Measurements from ENCODE around the gene PARP1. TPM values are rescaled to one million over a fixed set of nuclear protein-coding genes. Genes with fewer than 3 reads are reported as not detected.

PARP1 gene
- total and polyA plus RNA-seq, 4 donors: 11.9 to 50.0 (median 27.4) TPM

- H3K9me3 ChIP-seq (ENCODE audit: control insufficient read depth, low read length): no peaks in the 10 kb centered on the region
- DNase-seq: no peak
Observed at GRCh38 chr1:226405411-226405988, 2.4 kb downstream of the PARP1 start.

GRCh38 chr1:226404904-226405222 is 3.0 kb downstream of the PARP1 start:
- intact Hi-C loops (cut with DNase I): no loop called here
- Histone ChIP-seq H3K4me1 (ENCODE audit: control insufficient read depth in 1 of 2, insufficient read depth in 2 of 2, low read length in 2 of 2) (peaks cover 0 to 3% of the 10 kb centered on the region in 2 donors), H3K4me3 (ENCODE audit: low read length in 2 of 2) (no peak overlapping the region), H3K27ac (ENCODE audit: low read depth in 1 of 2, low read length in 2 of 2) (no peak overlapping the region), H3K27me3 (ENCODE audit: control insufficient read depth in 1 of 2, insufficient read depth in 2 of 2, low read length in 1 of 2) (no peaks in the 10 kb centered on the region), H3K36me3 (ENCODE audit: control insufficient read depth in 1 of 2, insufficient read depth in 2 of 2, low read length in 1 of 2) (peaks cover 0 to 7% of the 10 kb centered on the region in 2 donors), H3K9me3 (ENCODE audit: control insufficient read depth, low read length) (no peaks in the 10 kb centered on the region)
- no peak for DNase-seq
- no peak for ATAC-seq (ENCODE audit: low FRiP score)
- WGBS, 2 donors: 55 to 57% methylated on average over 2 of the region's 2 CpGs

More at GRCh38 chr1:226405411-226405988, 2.4 kb downstream of the PARP1 start:
- no peak overlapping the region for H3K27ac ChIP-seq (ENCODE audit: low read depth in 1 of 2, low read length in 2 of 2)
- peaks cover 0 to 3% of the 10 kb centered on the region in 2 donors for H3K4me1 ChIP-seq (ENCODE audit: control insufficient read depth in 1 of 2, insufficient read depth in 2 of 2, low read length in 2 of 2)
- H3K36me3 ChIP-seq (ENCODE audit: control insufficient read depth in 1 of 2, insufficient read depth in 2 of 2, low read length in 1 of 2): peaks cover 0 to 7% of the 10 kb centered on the region in 2 donors
- intact Hi-C loops (cut with DNase I): no loop called here
- ATAC-seq (ENCODE audit: low FRiP score): no peak
- whole genome bisulfite sequencing, 2 donors: 71 to 74% methylated on average over 16 of the region's 16 CpGs
- H3K4me3 ChIP-seq (ENCODE audit: low read length in 2 of 2): no peak overlapping the region
- H3K27me3 ChIP-seq (ENCODE audit: control insufficient read depth in 1 of 2, insufficient read depth in 2 of 2, low read length in 1 of 2): no peaks in the 10 kb centered on the region

- ATAC-seq (ENCODE audit: low FRiP score) (no peak), DNase-seq (no peak)
- 58 to 61% methylated on average over 5 of the region's 5 CpGs for WGBS, 2 donors
- H3K27ac ChIP-seq (ENCODE audit: low read depth in 1 of 2, low read length in 2 of 2): no peak overlapping the region
- H3K4me3 ChIP-seq (ENCODE audit: low read length in 2 of 2): no peak overlapping the region
- peaks cover 0 to 8% of the 10 kb centered on the region in 2 donors for H3K36me3 ChIP-seq (ENCODE audit: control insufficient read depth in 1 of 2, insufficient read depth in 2 of 2, low read length in 1 of 2)
- no peaks in the 10 kb centered on the region for H3K9me3 ChIP-seq (ENCODE audit: control insufficient read depth, low read length)
- peaks cover 0 to 3% of the 10 kb centered on the region in 2 donors for H3K4me1 ChIP-seq (ENCODE audit: control insufficient read depth in 1 of 2, insufficient read depth in 2 of 2, low read length in 2 of 2)
- no peaks in the 10 kb centered on the region for H3K27me3 ChIP-seq (ENCODE audit: control insufficient read depth in 1 of 2, insufficient read depth in 2 of 2, low read length in 1 of 2)
- intact Hi-C loops (cut with DNase I): no loop called here
Observed at GRCh38 chr1:226404063-226404903, 3.6 kb downstream of the PARP1 start.

GRCh38 chr1:226403201-226404034 is 4.5 kb downstream of the PARP1 start:
- Histone ChIP-seq H3K4me1 (ENCODE audit: control insufficient read depth in 1 of 2, insufficient read depth in 2 of 2, low read length in 2 of 2) (peaks cover 0 to 3% of the 10 kb centered on the region in 2 donors), H3K36me3 (ENCODE audit: control insufficient read depth in 1 of 2, insufficient read depth in 2 of 2, low read length in 1 of 2) (peaks cover 0 to 8% of the 10 kb centered on the region in 2 donors), H3K27me3 (ENCODE audit: control insufficient read depth in 1 of 2, insufficient read depth in 2 of 2, low read length in 1 of 2) (no peaks in the 10 kb centered on the region), H3K27ac (ENCODE audit: low read depth in 1 of 2, low read length in 2 of 2) (no peak overlapping the region), H3K4me3 (ENCODE audit: low read length in 2 of 2) (no peak overlapping the region), H3K9me3 (ENCODE audit: control insufficient read depth, low read length) (no peaks in the 10 kb centered on the region)
- intact Hi-C loops (cut with DNase I): no loop called here
- 75 to 80% methylated on average over 14 to 15 of the region's 15 CpGs for WGBS, 2 donors
- DNase-seq (no peak), ATAC-seq (ENCODE audit: low FRiP score) (no peak)

- peaks cover 0 to 3% of the 10 kb centered on the region in 2 donors for H3K4me1 ChIP-seq (ENCODE audit: control insufficient read depth in 1 of 2, insufficient read depth in 2 of 2, low read length in 2 of 2)
- peaks cover 0 to 8% of the 10 kb centered on the region in 2 donors for H3K36me3 ChIP-seq (ENCODE audit: control insufficient read depth in 1 of 2, insufficient read depth in 2 of 2, low read length in 1 of 2)
- no peak for ATAC-seq (ENCODE audit: low FRiP score)
- H3K27me3 ChIP-seq (ENCODE audit: control insufficient read depth in 1 of 2, insufficient read depth in 2 of 2, low read length in 1 of 2): no peaks in the 10 kb centered on the region
- H3K4me3 ChIP-seq (ENCODE audit: low read length in 2 of 2): no peak overlapping the region
- WGBS, 2 donors: 96 to 99% methylated on average over 4 of the region's 4 CpGs
- intact Hi-C loops (cut with DNase I): no loop called here
- no peak overlapping the region for H3K27ac ChIP-seq (ENCODE audit: low read depth in 1 of 2, low read length in 2 of 2)
- no peaks in the 10 kb centered on the region for H3K9me3 ChIP-seq (ENCODE audit: control insufficient read depth, low read length)
- DNase-seq: no peak
Observed at GRCh38 chr1:226402739-226403165, 5.1 kb downstream of the PARP1 start.

- DNase-seq (no peak), ATAC-seq (ENCODE audit: low FRiP score) (no peak)
- no peak overlapping the region for H3K27ac ChIP-seq (ENCODE audit: low read depth in 1 of 2, low read length in 2 of 2)
- no peaks in the 10 kb centered on the region for H3K9me3 ChIP-seq (ENCODE audit: control insufficient read depth, low read length)
- H3K27me3 ChIP-seq (ENCODE audit: control insufficient read depth in 1 of 2, insufficient read depth in 2 of 2, low read length in 1 of 2): no peaks in the 10 kb centered on the region
- 80 to 82% methylated on average over 9 of the region's 9 CpGs for WGBS, 2 donors
- intact Hi-C loops (cut with DNase I): no loop called here
- H3K4me3 ChIP-seq (ENCODE audit: low read length in 2 of 2): no peak overlapping the region
- no peaks in the 10 kb centered on the region for H3K4me1 ChIP-seq (ENCODE audit: control insufficient read depth in 1 of 2, insufficient read depth in 2 of 2, low read length in 2 of 2)
- peaks cover 0 to 8% of the 10 kb centered on the region in 2 donors for H3K36me3 ChIP-seq (ENCODE audit: control insufficient read depth in 1 of 2, insufficient read depth in 2 of 2, low read length in 1 of 2)
Observed at GRCh38 chr1:226401355-226402303, 6.3 kb downstream of the PARP1 start.

GRCh38 chr1:226400519-226401354 is 7.2 kb downstream of the PARP1 start:
- 80 to 84% methylated on average over 11 of the region's 11 CpGs for WGBS, 2 donors
- peaks cover 0 to 8% of the 10 kb centered on the region in 2 donors for H3K36me3 ChIP-seq (ENCODE audit: control insufficient read depth in 1 of 2, insufficient read depth in 2 of 2, low read length in 1 of 2)
- intact Hi-C loops (cut with DNase I): no loop called here
- H3K27me3 ChIP-seq (ENCODE audit: control insufficient read depth in 1 of 2, insufficient read depth in 2 of 2, low read length in 1 of 2): no peaks in the 10 kb centered on the region
- no peaks in the 10 kb centered on the region for H3K9me3 ChIP-seq (ENCODE audit: control insufficient read depth, low read length)
- H3K27ac ChIP-seq (ENCODE audit: low read depth in 1 of 2, low read length in 2 of 2): no peak overlapping the region
- no peak overlapping the region for H3K4me3 ChIP-seq (ENCODE audit: low read length in 2 of 2)
- no peak for ATAC-seq (ENCODE audit: low FRiP score)
- no peaks in the 10 kb centered on the region for H3K4me1 ChIP-seq (ENCODE audit: control insufficient read depth in 1 of 2, insufficient read depth in 2 of 2, low read length in 2 of 2)
- no peak for DNase-seq
